ENCODE data around the gene ACTN1.

DNA sequence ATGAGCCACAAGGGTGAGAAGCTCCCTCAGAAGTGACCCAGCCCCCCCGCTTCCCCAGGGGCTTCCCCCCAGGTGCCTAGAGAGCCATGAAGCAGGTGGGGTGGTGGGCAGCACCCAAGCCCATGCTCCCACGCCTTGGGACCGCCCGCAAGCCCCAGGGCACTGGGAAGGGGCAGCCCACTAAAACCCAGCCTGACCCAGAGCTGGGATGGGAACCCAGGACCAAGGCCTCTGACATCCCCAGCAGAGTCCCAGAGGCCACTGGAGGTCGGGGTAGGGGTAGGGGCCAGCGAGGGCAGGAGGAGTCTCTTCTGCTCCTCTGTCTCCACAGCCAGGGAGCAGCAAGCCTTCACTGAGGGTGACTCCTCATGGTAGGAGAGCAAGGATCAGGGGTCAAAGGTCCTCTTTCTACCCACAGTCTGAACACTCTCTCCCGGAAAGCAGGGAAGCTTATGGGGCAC, 99.8 kb downstream of the ACTN1 start:
- TF ChIP-seq, protein P1, sequence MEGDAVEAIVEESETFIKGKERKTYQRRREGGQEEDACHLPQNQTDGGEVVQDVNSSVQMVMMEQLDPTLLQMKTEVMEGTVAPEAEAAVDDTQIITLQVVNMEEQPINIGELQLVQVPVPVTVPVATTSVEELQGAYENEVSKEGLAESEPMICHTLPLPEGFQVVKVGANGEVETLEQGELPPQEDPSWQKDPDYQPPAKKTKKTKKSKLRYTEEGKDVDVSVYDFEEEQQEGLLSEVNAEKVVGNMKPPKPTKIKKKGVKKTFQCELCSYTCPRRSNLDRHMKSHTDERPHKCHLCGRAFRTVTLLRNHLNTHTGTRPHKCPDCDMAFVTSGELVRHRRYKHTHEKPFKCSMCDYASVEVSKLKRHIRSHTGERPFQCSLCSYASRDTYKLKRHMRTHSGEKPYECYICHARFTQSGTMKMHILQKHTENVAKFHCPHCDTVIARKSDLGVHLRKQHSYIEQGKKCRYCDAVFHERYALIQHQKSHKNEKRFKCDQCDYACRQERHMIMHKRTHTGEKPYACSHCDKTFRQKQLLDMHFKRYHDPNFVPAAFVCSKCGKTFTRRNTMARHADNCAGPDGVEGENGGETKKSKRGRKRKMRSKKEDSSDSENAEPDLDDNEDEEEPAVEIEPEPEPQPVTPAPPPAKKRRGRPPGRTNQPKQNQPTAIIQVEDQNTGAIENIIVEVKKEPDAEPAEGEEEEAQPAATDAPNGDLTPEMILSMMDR (IDR thresholded peaks at IDR 0.05; ENCODE audit: low read depth, low read length), result no peak
- TF ChIP-seq EZH2phosphoT487 (IDR thresholded peaks at IDR 0.05; ENCODE audit: low read depth), result no peak
